Measurements from ENCODE around the gene SNAI3.
A peak's percentile ranks its signal among the peaks of the same experiment; 100 is the strongest.

Gene SNAI3

DNA sequence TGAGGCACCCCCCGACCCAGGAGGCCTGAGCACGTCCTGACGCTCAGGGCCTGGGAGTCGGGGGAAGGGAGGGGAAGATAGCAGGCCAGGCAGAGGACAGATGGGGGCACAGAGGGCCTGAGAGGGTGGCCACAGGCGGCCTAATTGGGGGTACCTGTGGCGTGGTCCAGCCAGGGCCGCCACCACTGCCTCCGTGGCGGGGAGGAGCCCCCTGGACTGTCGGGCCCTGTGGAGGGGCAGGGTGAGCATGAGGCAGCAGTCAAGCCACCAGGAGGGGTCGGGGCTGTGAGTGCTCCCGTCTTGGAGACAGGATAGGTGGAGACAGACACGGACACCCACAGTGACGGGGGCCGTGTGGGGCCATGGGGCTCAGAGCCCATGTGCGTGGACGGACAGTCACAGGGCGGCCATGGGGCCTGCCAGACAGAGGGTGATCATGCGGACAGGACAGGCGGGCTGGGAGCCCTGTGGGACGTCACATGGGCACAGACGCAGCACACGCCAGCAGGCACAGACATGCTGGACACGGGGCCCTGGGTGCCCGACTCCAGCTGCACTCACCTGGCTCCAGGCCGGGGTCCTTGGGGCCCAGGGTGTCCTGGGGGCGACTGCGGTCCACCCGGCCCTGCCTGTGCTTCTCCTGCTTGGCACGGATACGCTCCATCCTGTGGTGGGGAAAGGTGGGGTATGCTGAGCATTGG is 38.7 kb upstream of the SNAI3 start:
- no peaks in the 10 kb centered on the region for H3K27me3 Mint-ChIP-seq
- H3K9me3 Mint-ChIP-seq (ENCODE audit: low read depth), result no peaks in the 10 kb centered on the region
- no peak overlapping the region for H3K4me3 Mint-ChIP-seq
- H3K27ac Mint-ChIP-seq, result no peak overlapping the region
- H3K4me1 Mint-ChIP-seq (ENCODE audit: low read depth), result no peaks in the 10 kb centered on the region
- no peaks in the 10 kb centered on the region for H3K36me3 Mint-ChIP-seq

GRCh38 chr16:88723911-88724310 is 37.6 kb upstream of the SNAI3 start:
- Mint-ChIP-seq H3K4me3 (no peak overlapping the region), H3K36me3 (no peaks in the 10 kb centered on the region), H3K9me3 (ENCODE audit: low read depth) (no peaks in the 10 kb centered on the region), H3K4me1 (ENCODE audit: low read depth) (no peaks in the 10 kb centered on the region), H3K27ac (no peak overlapping the region), H3K27me3 (no peaks in the 10 kb centered on the region)

DNA sequence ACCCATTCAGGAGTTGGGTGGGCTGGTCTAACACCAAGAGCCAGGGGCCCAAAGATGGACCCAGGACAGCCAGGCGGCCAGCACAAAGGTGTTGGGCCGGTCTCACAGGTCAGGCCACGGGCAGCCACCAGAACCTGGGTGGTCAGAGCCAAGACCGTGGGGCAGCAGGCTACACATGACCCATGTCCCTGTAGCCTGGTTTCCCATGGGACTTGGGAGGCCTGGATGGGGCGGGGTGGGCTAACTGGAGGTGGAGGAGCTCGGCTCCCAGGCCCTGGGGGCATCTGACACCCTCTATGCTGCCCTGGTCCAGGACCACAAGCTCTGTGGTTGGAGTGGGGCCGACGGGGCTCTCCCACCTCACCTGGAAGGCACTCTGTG is 37.2 kb upstream of the SNAI3 start:
- H3K27ac Mint-ChIP-seq, result no peak overlapping the region
- H3K9me3 Mint-ChIP-seq (ENCODE audit: low read depth), result no peaks in the 10 kb centered on the region
- no peaks in the 10 kb centered on the region for H3K36me3 Mint-ChIP-seq
- H3K27me3 Mint-ChIP-seq, result no peaks in the 10 kb centered on the region
- H3K4me1 Mint-ChIP-seq (ENCODE audit: low read depth), result no peaks in the 10 kb centered on the region
- H3K4me3 Mint-ChIP-seq, result no peak overlapping the region

DNA sequence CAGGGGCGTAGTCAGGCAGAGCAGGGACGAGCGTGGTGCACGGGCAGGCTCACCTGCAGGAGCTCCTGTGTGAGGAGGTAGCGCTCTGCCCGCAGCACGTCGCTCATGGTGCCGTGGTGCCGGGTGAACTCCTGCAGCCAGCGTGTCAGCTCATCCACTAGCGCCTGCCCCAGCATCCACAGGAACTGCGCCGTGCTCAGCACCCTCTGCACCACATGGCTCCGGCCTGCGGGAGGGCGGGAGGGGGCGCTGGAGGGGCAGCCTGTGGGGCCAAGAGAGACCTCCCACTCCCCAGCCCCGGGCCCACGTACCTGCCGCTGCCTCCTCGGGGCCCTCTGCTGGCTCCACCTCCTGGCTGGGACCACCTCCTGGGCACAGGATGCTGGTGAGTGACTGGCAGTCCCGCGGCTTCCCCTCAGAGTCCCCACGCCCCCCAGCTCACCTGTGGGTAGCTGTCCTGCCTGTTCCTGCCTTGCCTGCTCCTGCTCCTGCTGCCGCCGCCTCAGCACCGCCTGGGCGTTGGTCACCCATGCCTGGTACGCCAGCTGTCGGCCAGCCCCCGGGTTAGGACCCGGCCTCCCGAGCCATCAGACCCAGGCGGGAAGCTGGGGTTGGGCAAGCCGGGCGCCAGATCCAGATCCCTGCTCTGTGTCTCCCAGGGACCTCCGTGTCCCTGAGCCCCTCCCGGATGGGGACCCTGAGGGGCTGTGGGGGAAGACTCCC is 36.6 kb upstream of the SNAI3 start:
- Mint-ChIP-seq H3K9me3 (ENCODE audit: low read depth) (no peaks in the 10 kb centered on the region), H3K27me3 (no peaks in the 10 kb centered on the region), H3K27ac (no peak overlapping the region), H3K4me1 (ENCODE audit: low read depth) (no peaks in the 10 kb centered on the region), H3K36me3 (no peaks in the 10 kb centered on the region), H3K4me3 (no peak overlapping the region)

DNA sequence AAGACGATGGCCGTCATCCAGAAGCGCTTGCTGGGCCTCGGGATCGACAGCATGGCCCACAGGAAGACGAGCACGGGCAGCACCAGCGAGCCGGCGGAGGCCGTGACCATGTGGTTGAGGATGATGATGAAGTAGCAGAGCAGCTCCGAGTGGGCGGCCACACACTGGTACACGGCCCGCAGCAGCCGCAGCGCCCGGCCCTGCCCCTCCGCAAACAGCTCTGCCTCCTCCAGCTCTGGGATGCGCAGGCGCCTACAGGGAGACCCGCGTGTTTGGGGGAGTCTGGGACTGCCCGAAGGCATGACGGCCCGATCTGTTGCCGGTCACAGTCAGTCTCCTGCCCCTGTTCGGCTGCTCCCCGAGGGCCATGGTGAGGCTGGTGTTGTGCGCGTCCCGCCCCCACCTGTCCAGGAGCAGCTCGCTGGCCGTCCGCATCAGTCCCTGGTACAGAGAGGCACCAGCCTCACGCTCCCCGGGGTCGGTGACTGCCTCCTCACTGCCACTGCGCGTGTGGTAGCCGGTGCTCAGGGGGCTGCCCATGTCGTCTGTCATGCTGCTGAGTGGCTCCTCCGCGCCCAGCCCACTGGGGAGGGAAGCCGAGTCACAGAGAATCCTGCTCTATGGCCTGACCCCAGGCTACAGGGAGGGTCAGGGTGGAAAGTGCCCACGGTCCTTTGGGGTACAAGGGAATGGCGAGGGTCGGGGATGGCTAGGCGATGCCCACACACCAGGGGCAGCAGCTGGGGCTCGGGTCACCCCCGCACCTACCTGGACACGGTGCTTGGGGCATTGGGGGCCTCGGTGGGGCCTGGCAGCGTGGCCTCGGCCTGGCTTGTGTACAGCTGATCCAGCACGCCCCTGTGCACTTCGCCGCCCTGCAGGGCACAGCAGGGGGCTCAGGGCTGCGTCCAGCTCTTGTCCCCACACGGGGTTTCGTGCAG is 35.8 kb upstream of the SNAI3 start:
- Mint-ChIP-seq H3K36me3 (no peaks in the 10 kb centered on the region), H3K9me3 (ENCODE audit: low read depth) (no peaks in the 10 kb centered on the region), H3K27ac (no peak overlapping the region), H3K4me1 (ENCODE audit: low read depth) (no peaks in the 10 kb centered on the region), H3K27me3 (no peaks in the 10 kb centered on the region), H3K4me3 (no peak overlapping the region)

- no peaks in the 10 kb centered on the region for H3K27me3 Mint-ChIP-seq
- H3K36me3 Mint-ChIP-seq, result no peaks in the 10 kb centered on the region
- no peaks in the 10 kb centered on the region for H3K4me1 Mint-ChIP-seq (ENCODE audit: low read depth)
- no peak overlapping the region for H3K4me3 Mint-ChIP-seq
- no peak overlapping the region for H3K27ac Mint-ChIP-seq
- no peaks in the 10 kb centered on the region for H3K9me3 Mint-ChIP-seq (ENCODE audit: low read depth)
Observed at GRCh38 chr16:88721236-88721635, 34.9 kb upstream of the SNAI3 start.

DNA sequence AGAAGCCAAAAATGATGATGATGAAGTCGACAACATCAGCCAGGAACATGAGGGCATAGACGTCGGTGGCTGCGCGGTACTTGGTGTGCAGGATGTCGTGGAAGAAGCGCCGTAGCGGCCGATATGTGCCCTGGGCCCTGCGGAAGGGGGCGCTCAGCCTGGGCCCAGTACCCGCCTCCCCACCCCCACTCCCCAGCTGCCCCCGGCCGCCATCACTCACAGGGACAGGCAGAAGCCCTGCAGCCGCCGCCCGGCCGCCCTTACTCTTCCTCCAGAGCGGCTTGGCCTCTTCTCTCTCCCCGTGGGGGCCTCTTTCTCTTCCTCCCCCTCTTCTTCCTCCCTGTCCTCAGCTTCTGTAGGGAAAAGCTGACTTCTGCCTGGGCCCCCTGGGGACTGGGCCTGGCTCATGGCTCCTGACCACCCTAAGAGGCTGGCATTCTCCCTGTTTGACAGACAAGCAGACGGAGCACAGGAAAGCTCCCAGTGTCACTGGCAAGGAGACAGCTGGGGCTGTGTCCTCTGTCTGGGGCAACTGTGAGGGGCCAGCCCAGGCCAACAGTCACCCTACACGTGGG is 34.2 kb upstream of the SNAI3 start:
- Mint-ChIP-seq H3K9me3 (ENCODE audit: low read depth) (no peaks in the 10 kb centered on the region), H3K36me3 (no peaks in the 10 kb centered on the region), H3K4me1 (ENCODE audit: low read depth) (no peaks in the 10 kb centered on the region), H3K27me3 (no peaks in the 10 kb centered on the region), H3K27ac (no peak overlapping the region), H3K4me3 (peak overlapping the region; percentile 32)

- H3K36me3 Mint-ChIP-seq, result no peaks in the 10 kb centered on the region
Observed at GRCh38 chr16:88719933-88720296, 33.6 kb upstream of the SNAI3 start.

GRCh38 chr16:88719267-88719932 is 33.1 kb upstream of the SNAI3 start:
- no peaks in the 10 kb centered on the region for H3K4me1 Mint-ChIP-seq (ENCODE audit: low read depth)
- no peak overlapping the region for H3K4me3 Mint-ChIP-seq
- H3K27me3 Mint-ChIP-seq, result no peaks in the 10 kb centered on the region
- H3K36me3 Mint-ChIP-seq, result no peaks in the 10 kb centered on the region
- no peaks in the 10 kb centered on the region for H3K9me3 Mint-ChIP-seq (ENCODE audit: low read depth)
- no peak overlapping the region for H3K27ac Mint-ChIP-seq

More at GRCh38 chr16:88719933-88720296, 33.6 kb upstream of the SNAI3 start:
- no peaks in the 10 kb centered on the region for H3K4me1 Mint-ChIP-seq (ENCODE audit: low read depth)
- H3K4me3 Mint-ChIP-seq, result no peak overlapping the region
- H3K27me3 Mint-ChIP-seq, result no peaks in the 10 kb centered on the region
- no peak overlapping the region for H3K27ac Mint-ChIP-seq
- H3K9me3 Mint-ChIP-seq (ENCODE audit: low read depth), result no peaks in the 10 kb centered on the region

DNA sequence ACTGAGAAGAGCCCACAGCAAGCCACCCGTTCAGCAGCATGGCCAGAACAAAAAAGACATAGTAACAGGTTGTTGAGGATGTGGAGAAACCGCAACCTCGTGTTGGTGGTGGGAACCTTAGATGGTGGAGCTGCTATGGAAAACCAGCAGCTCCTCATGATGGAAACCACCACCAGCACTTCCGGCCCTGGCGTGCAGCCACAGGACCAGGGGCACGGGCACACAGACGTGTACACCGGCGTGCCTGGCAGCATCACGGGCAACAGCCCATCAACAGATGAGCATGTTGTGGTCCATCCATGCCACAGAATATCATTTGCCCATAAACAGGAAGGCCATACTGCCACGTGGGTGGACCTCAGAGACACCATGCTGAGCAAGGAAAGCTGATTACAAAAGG is 31.9 kb upstream of the SNAI3 start:
- no peaks in the 10 kb centered on the region for H3K4me1 Mint-ChIP-seq (ENCODE audit: low read depth)
- no peak overlapping the region for H3K4me3 Mint-ChIP-seq
- no peak overlapping the region for H3K27ac Mint-ChIP-seq
- no peaks in the 10 kb centered on the region for H3K9me3 Mint-ChIP-seq (ENCODE audit: low read depth)
- no peaks in the 10 kb centered on the region for H3K27me3 Mint-ChIP-seq
- H3K36me3 Mint-ChIP-seq, result no peaks in the 10 kb centered on the region

DNA sequence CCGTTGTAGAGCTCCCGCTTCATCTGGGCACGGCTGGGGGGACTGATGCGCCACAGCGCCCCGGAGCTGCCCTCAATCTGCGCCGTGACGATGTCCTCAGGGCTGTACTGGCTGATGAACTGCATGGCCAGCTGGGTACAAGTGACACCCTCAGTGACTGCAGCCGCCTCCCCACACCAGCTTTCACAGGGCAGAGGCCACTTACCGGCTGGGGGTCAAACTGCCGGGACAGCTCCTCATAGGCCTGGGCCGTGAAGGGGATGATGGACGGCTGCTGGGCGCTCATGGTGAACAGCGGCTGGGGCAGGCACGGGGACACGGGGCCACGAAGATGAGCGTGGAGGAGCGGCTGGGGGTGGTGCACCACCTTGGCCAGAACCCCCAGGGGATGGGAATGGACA is 30.3 kb upstream of the SNAI3 start:
- H3K27me3 Mint-ChIP-seq, result no peaks in the 10 kb centered on the region
- H3K36me3 Mint-ChIP-seq, result no peaks in the 10 kb centered on the region
- H3K4me3 Mint-ChIP-seq, result no peak overlapping the region
- no peak overlapping the region for H3K27ac Mint-ChIP-seq
- no peaks in the 10 kb centered on the region for H3K9me3 Mint-ChIP-seq (ENCODE audit: low read depth)
- H3K4me1 Mint-ChIP-seq (ENCODE audit: low read depth), result no peaks in the 10 kb centered on the region

- H3K27me3 Mint-ChIP-seq, result no peaks in the 10 kb centered on the region
- H3K4me1 Mint-ChIP-seq (ENCODE audit: low read depth), result no peaks in the 10 kb centered on the region
- no peak overlapping the region for H3K4me3 Mint-ChIP-seq
- H3K27ac Mint-ChIP-seq, result no peak overlapping the region
- no peaks in the 10 kb centered on the region for H3K36me3 Mint-ChIP-seq
- no peaks in the 10 kb centered on the region for H3K9me3 Mint-ChIP-seq (ENCODE audit: low read depth)
Observed at GRCh38 chr16:88716201-88716600, 29.9 kb upstream of the SNAI3 start.

DNA sequence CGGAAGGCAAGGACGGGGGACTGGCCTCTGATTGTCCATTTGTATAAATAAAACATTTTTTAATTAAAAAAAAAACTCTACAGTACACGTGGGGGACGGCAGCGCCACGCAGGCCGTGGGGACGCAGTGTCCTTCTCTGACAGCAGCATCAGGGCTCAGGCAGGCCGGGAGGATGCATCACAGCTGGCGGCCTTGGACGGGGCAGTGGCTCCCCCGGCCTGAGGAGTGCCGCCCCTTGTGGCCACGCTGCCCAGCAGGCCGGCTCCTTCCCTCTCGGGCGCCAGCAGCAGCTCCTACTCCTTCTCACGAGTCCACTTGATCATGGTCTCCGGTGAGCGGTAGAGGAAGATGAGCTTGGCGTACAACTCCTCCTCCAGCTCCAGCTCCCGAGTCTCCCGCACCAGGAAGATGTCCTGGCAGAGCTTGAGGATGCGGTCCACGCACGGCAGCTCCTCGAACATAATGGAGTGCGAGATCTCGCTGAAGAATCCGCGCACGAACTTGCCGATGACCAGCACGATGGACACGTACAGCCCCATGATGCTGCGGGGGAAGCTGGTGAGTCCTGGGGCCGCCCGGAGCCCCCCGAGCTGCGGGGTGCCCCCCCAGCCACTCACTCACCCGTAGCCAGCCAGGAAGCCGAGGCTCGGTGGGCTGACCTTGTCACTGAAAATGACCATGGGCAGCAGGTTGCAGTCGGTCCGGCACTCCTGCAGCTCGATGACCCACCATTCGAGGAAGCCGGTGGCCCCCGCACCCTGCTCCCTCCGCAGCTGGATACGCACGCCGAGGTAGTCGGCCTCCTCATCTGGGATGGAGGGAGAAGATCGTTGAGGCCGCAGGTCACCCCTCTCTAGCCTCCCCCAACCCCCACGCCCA is 29.2 kb upstream of the SNAI3 start:
- H3K27me3 Mint-ChIP-seq, result no peaks in the 10 kb centered on the region
- peaks cover 3% of the 10 kb centered on the region for H3K4me1 Mint-ChIP-seq (ENCODE audit: low read depth)
- no peaks in the 10 kb centered on the region for H3K36me3 Mint-ChIP-seq
- no peaks in the 10 kb centered on the region for H3K9me3 Mint-ChIP-seq (ENCODE audit: low read depth)
- H3K4me3 Mint-ChIP-seq, result no peak overlapping the region
- no peak overlapping the region for H3K27ac Mint-ChIP-seq
